OCI-LY3 (cell line): Measurements from ENCODE around the gene NCKAP1.

Source experiments
- H2AFZ ChIP-seq: fragments of 200-600, 300-600 bp; shearing (Covaris generic); 2 replicates; pipeline ENCODE4 v1.6.0; 2014; ENCODE audit warnings: antibody characterized with exemption, low read depth, low read length
- H3K27ac ChIP-seq: fragments of 200-600, 300-600 bp; sonication (generic); 2 replicates; pipeline ENCODE4 v1.5.1; 2014; ENCODE audit warnings: mild to moderate bottlenecking, low read length, moderate library complexity, mixed read lengths
- H3K27me3 ChIP-seq: fragments of 200-600, 300-600 bp; sonication (generic); 2 replicates; pipeline ENCODE4 v1.6.1; 2014; ENCODE audit warnings: low read depth, low read length, mixed read lengths
- H3K36me3 ChIP-seq: fragments of 200-600, 300-600 bp; sonication (generic); replicated peaks from 2 replicates; pipeline ENCODE3; 2014; ENCODE audit warnings: low read depth, low read length, mixed read lengths
- H3K4me1 ChIP-seq: fragments of 300-600, 200-600 bp; sonication (generic); 2 replicates; pipeline ENCODE4 v1.6.1; 2014; ENCODE audit warnings: low read length, mixed read lengths
- H3K4me2 ChIP-seq: fragments of 200-600, 300-600 bp; sonication (generic); 2 replicates; pipeline ENCODE4 v1.6.1; 2014; ENCODE audit warnings: low read length, mixed read lengths
- H3K4me3 ChIP-seq: fragments of 300-600, 200-600 bp; sonication (generic); 2 replicates; pipeline ENCODE4 v1.5.1; 2014; ENCODE audit warnings: antibody characterized with exemption, mild to moderate bottlenecking, low read length, moderate library complexity
- H3K79me2 ChIP-seq: fragments of 300-600, 200-600 bp; shearing (Covaris generic); 2 replicates; pipeline ENCODE4 v1.6.1; 2014; ENCODE audit warnings: mild to moderate bottlenecking, low read length, mixed read lengths
- H3K9ac ChIP-seq: fragments of 300-600, 200-600 bp; shearing (Covaris generic); 2 replicates; pipeline ENCODE4 v1.6.0; 2014; ENCODE audit warnings: mild to moderate bottlenecking, low read length, moderate library complexity
- H3K9me3 ChIP-seq: fragments of 200-600, 300-600 bp; shearing (Covaris generic); 2 replicates; pipeline ENCODE4 v1.6.1; 2014; ENCODE audit warnings: low read length, mixed read lengths; ENCODE audit not compliant: insufficient read depth
- H4K20me1 ChIP-seq: fragments of 200-600, 300-600 bp; sonication (generic); 2 replicates; pipeline ENCODE4 v1.6.1; 2016; ENCODE audit warnings: low read length, mixed read lengths; ENCODE audit not compliant: insufficient read depth
- EZH2phosphoT487 ChIP-seq: fragments of 200-600 bp; shearing (Covaris generic); IDR thresholded peaks from 2 replicates; pipeline ENCODE4 v1.6.1; 2018; ENCODE audit warnings: antibody characterized with exemption, mixed run types, low read depth
- TF ChIP-seq, protein P1 (sequence below): fragments of 200-600, 300-600 bp; sonication (generic); IDR thresholded peaks from 2 replicates; pipeline ENCODE4 v1.5.1; 2014; ENCODE audit warnings: antibody characterized with exemption, low read length, low read depth

NCKAP1 gene

DNA sequence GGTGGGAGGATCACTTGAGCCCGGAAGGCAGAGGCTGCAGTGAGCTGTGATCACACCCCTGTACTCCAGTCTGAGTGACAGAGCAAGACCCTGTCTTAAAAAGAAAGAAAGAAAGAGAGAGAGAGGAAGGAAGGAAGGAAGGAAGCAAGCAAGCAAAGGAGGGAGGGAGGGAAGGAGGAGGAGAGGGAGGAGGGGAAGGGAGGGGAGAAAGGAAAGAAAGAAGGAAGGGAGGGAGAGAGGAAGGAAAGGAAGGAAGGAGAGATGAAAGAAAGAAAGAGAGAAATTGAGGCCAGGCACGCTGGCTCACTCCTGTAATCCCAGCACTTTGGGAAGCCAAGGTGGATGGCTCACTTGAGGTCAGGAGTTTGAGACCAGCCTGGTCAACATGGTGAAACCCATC, 2.3 kb upstream of the NCKAP1 start:
- Histone ChIP-seq H3K79me2 (no peaks in the 10 kb centered on the region), H3K27me3 (peaks cover 70% of the 10 kb centered on the region), H3K27ac (no peak overlapping the region), H3K9ac (no peak overlapping the region), H4K20me1 (peaks cover 34% of the 10 kb centered on the region), H3K4me2 (no peak overlapping the region), H3K4me3 (no peak overlapping the region), H3K4me1 (peaks cover 11% of the 10 kb centered on the region), H3K9me3 (no peaks in the 10 kb centered on the region), H3K36me3 (no peaks in the 10 kb centered on the region), H2AFZ (no peak overlapping the region)
- TF ChIP-seq, protein P1, sequence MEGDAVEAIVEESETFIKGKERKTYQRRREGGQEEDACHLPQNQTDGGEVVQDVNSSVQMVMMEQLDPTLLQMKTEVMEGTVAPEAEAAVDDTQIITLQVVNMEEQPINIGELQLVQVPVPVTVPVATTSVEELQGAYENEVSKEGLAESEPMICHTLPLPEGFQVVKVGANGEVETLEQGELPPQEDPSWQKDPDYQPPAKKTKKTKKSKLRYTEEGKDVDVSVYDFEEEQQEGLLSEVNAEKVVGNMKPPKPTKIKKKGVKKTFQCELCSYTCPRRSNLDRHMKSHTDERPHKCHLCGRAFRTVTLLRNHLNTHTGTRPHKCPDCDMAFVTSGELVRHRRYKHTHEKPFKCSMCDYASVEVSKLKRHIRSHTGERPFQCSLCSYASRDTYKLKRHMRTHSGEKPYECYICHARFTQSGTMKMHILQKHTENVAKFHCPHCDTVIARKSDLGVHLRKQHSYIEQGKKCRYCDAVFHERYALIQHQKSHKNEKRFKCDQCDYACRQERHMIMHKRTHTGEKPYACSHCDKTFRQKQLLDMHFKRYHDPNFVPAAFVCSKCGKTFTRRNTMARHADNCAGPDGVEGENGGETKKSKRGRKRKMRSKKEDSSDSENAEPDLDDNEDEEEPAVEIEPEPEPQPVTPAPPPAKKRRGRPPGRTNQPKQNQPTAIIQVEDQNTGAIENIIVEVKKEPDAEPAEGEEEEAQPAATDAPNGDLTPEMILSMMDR = no peak
- no peak for TF ChIP-seq EZH2phosphoT487

DNA sequence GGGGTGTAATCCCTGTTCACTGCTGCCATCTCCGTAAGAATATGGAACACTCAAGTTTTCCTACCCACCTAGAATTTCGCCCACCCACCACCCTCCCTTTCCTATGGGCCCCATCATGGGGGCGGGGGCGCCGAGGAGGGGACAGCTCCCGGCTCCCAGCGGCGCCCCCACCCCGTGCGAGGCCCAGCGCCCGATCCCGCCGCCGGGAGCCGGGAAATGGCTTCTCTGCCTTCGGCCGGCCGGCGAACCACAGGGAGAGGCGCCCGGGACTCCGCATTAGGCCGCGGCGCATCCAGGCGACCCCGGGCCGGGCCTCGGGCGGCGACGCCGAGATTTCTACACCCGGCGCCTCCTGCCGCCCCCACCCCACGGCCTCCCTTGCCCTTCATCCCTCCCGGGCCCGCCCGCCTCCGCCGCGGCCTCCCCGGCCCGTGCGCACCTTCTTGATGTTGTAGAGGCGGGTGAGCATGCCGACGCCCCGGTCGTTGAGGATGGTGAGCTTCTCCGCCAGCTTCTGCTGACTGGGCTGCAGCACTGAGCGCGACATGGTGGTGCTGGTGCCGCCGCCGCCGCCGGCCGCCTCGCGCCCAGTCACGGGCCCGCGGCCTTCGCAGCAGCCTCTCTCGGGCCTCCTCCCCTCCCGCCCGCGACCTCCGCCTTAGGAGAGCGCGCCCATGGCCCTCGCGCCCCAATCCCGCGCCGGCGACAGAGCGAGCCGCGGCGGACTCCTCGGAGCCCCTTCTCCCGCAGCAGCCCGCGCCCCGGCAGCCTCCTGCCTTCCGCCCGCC, 510 bp downstream of the NCKAP1 start:
- Histone ChIP-seq H3K36me3 (no peaks in the 10 kb centered on the region), H3K4me2 (no peak overlapping the region), H3K27me3 (peaks cover 82% of the 10 kb centered on the region), H3K4me1 (peaks cover 13% of the 10 kb centered on the region), H3K27ac (no peak overlapping the region), H3K4me3 (no peak overlapping the region), H4K20me1 (peaks cover 58% of the 10 kb centered on the region), H3K9me3 (no peaks in the 10 kb centered on the region), H2AFZ (no peak overlapping the region), H3K79me2 (no peaks in the 10 kb centered on the region), H3K9ac (no peak overlapping the region)
- TF ChIP-seq, protein P1 = no peak
- TF ChIP-seq EZH2phosphoT487 = no peak

DNA sequence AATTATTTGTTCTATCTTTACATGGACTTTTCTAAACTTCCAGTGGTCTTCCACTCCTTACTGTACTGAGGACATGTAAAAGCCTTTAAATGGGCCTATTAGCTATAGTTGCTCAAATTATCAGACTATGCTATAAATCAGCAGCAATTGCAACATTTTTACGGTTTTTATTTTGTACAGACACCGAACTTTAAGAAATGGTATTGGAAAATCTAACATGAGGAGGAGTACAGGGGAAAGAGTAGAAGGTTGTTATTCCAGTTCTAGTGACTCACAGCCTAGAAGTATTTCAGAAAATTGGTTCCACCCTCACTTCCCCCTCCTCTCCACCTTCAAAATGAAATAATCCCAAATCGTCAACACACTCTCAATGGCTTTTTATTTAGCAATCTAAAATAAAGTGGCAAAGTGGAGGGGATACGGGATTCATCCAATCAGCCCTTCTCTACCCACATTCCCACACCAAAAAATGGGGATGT, 1.1 kb downstream of the NCKAP1 start:
- Histone ChIP-seq H3K9me3 (no peaks in the 10 kb centered on the region), H3K79me2 (no peaks in the 10 kb centered on the region)

More for the DNA sequence above, 1.1 kb downstream of the NCKAP1 start:
- Histone ChIP-seq H3K27ac (no peak overlapping the region), H3K9ac (no peak overlapping the region), H3K4me2 (no peak overlapping the region), H3K27me3 (peaks cover 82% of the 10 kb centered on the region), H3K4me1 (peaks cover 13% of the 10 kb centered on the region), H4K20me1 (peaks cover 58% of the 10 kb centered on the region), H3K4me3 (no peak overlapping the region), H2AFZ (no peak overlapping the region), H3K36me3 (no peaks in the 10 kb centered on the region)
- TF ChIP-seq EZH2phosphoT487 = no peak
- TF ChIP-seq, protein P1 = no peak
